Heart left ventricle (tissue), 16 donors: Measurements from ENCODE around the gene CUTA. TPM values are rescaled to one million over a fixed set of nuclear protein-coding genes. Genes with fewer than 3 reads are reported as not detected.

Experiments used
- ATAC-seq, 4 donors: fragments of 200-7000 bp; cut with Tn5 transposase; one replicate each; pipeline ENCODE4 v1.9.1; 2020 to 2022; ENCODE audit warnings: moderate library complexity in 4 of 4, mild to moderate bottlenecking in 3 of 4, moderate number of reproducible peaks in 1 of 4
- DNase-seq, 5 donors: peaks; one replicate each; pipeline ENCODE4 v3.0.0-alpha.2; 2020
- H3K27ac ChIP-seq, 12 donors: fragments of 200-600 bp; sonication (generic) in 4 of 12; one replicate each; pipeline versions ENCODE4 v1.5.0 to v1.8.0; 2016 to 2022; ENCODE audit warnings: mild to moderate bottlenecking in 2 of 12
- H3K27me3 ChIP-seq, 9 donors: fragments of 200-600 bp; sonication (generic) in 2 of 9; one replicate each; pipeline versions ENCODE4 v1.5.1 to v1.8.0; 2016 to 2022; ENCODE audit warnings: mild to moderate bottlenecking in 3 of 9
- H3K36me3 ChIP-seq, 9 donors: fragments of 200-600 bp; sonication (generic) in 2 of 9; one replicate each; pipeline versions ENCODE4 v1.5.0 to v1.8.0; 2018 to 2022; ENCODE audit warnings: mild to moderate bottlenecking in 2 of 9
- H3K4me1 ChIP-seq, 12 donors: fragments of 200-600 bp; sonication (generic) in 4 of 12; one replicate each; pipeline versions ENCODE4 v1.5.0 to v1.8.0; 2016 to 2022; ENCODE audit warnings: mild to moderate bottlenecking in 3 of 12
- H3K4me3 ChIP-seq, 12 donors: fragments of 200-600 bp; sonication (generic) in 4 of 12; one replicate each; pipeline versions ENCODE4 v1.5.0 to v1.8.0; 2017 to 2022; ENCODE audit warnings: mild to moderate bottlenecking in 9 of 12, moderate library complexity in 4 of 12
- H3K9me3 ChIP-seq, 12 donors: fragments of 200-600 bp; sonication (generic) in 4 of 12; one replicate each; pipeline versions ENCODE4 v1.5.0 to v1.8.0; 2016 to 2022; ENCODE audit warnings: mild to moderate bottlenecking in 1 of 12
- CTCF ChIP-seq, 12 donors: fragments of 200-600 bp; sonication (generic) in 4 of 12; IDR thresholded peaks; one replicate each; pipeline versions ENCODE4 v1.5.0 to v1.8.0; 2018 to 2022; ENCODE audit warnings: antibody characterized with exemption in 12 of 12, mild to moderate bottlenecking in 5 of 12
- POLR2A ChIP-seq, 2 donors: fragments of 450-650 bp; IDR thresholded peaks; one replicate each; pipeline ENCODE4 v1.6.1; 2017; ENCODE audit warnings: antibody characterized with exemption in 2 of 2, mild to moderate bottlenecking in 2 of 2, moderate library complexity in 2 of 2
- WGBS, 4 donors: extraction: QIAGEN DNeasy Blood & Tissue Kit in 2 of 4; methylation state at CpG; one replicate each; pipeline versions ENCODE4 v1.1.5 to v1.1.7; 2013 to 2018; 5-methylcytosine and 5-hydroxymethylcytosine counted together
- intact Hi-C, 10 donors: fragments of 100-400 bp; cut with DNase I; formaldehyde crosslinking; loops; one replicate each; pipeline versions ENCODE4 v1.11.1 to v1.14.2; 2022
- polyA plus RNA-seq, 2 donors: library from polyadenylated mRNA; stranded (reverse); fragments of 200-250 nt; gene quantifications; one replicate each; pipeline ENCODE4 v1.2.3, GENCODE V29; 2013
- total RNA-seq, 9 donors: library from RNA; depleted of rRNA in 2 of 9; stranded (reverse); fragments of >200 nt in 2 of 9; fragmentation: NEBNext Ultra II Directional in 3 of 9; extraction: Animal tissue kit (Norgen Biotek cat#: 25700) in 3 of 9; gene quantifications; one replicate each; pipeline versions ENCODE4 v1.1.0 to v1.2.4, GENCODE V29; 2016 to 2023
- donor health status: ischemic (EF 13 %, LVEDD 7.1; RV severe dilation, severe dysfunction).
- donor health status: healthy with polysubstance abuse.
- donor health status: DM: no; HTN: yes; CAD: no.
- donor health status: DM: no; HTN: no; CAD: no.
- donor health status: ischemic (EF 25% LVEDD 6.9; RV normal size, moderate dysfunction).
- donor health status: ischemic (EF 25% LVEDD 5.7; RV mildly dilated, moderate dysfunction).
- donor health status: healthy.
- donor health status: DM: yes; HTN: yes; CAD: no.
- donor health status: ischemic (EF 35%, LVEDD 5.7; RV mildly dilated, moderate dysfunction).
- donor health status: nonischemic (EF 11% LVEDD 7.7; RV severe dilation, severe dysfunction).
- donor health status: DM: yes; HTN: yes; CAD: no.
- donor health status: PGD.
- donor health status: ischemic (EF 29% LVEDD 5.4; RV normal size, mild dysfunction).
- donor health status: nonischemic (EF 23%, LVEDD 6.1; RV moderate dilation, normal function).

CUTA gene
- total and polyA plus RNA-seq, 11 donors, result 99.3 to 142 (median 128) TPM

DNA sequence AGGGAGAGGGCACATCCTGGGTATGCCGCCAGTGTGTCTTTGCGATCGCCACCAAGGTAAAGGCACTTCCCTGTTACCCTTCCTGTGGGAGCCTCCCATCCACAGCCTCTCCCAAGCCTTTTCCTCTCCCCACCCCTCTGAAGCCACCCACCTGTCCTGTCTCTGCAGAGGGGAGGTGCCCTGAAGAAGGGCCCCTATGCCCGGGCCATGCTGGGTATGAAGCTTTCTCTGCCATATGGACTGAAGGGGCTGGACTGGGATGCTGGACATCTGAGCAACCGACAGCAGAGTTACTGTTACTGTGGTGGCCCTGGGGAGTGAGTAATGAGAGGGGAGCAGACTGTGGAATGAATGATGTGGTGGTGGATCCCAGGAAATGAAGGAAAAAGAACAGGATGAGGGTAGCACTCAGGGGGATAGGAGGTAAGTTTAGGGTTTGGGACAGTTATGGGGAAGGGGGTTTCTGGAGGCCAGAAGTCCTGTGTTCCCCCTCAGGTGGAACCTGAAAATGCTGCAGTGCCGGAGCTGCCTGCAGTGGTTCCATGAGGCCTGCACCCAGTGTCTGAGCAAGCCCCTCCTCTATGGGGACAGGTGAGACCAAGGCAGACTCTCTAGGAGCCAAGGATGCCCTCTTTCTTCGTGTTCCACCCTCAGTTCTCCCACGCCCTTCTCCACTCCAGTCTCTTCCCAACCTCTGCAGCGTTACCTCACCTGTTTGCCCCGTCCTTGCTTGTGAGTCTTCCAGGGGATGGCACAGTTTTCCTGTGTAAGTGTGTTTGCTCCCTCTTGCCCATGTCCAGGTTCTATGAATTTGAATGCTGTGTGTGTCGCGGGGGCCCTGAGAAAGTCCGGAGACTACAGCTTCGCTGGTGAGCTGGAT, 4.4 kb downstream of the CUTA start:
- peaks cover 0 to 49% (median 46%) of the 10 kb centered on the region in 9 donors for H3K36me3 ChIP-seq
- H3K9me3 ChIP-seq, result no peaks in the 10 kb centered on the region
- intact Hi-C loops, result loop anchor here in 3 of 10 donors (5.0 to 10.0 kb wide), 2 partner anchors 161 to 211 kb away; partner anchors contain the start of genes HSD17B8 (in 1 of the 3), RXRB (in 1 of the 3) and SLC39A7 (in 1 of the 3)
- no peak for DNase-seq
- no peak overlapping the region for H3K4me3 ChIP-seq
- WGBS, 4 donors, result 81 to 86% (median 85%) methylated on average over 14 of the region's 14 CpGs
- ATAC-seq, result no peak
- TF ChIP-seq CTCF (IDR thresholded peaks at IDR 0.05), result no peak
- TF ChIP-seq POLR2A (IDR thresholded peaks at IDR 0.05), result no peak
- H3K27me3 ChIP-seq, result no peaks in the 10 kb centered on the region
- H3K27ac ChIP-seq, result no peak overlapping the region
- H3K4me1 ChIP-seq, result peaks cover 4 to 43% (median 33%) of the 10 kb centered on the region in 12 donors

DNA sequence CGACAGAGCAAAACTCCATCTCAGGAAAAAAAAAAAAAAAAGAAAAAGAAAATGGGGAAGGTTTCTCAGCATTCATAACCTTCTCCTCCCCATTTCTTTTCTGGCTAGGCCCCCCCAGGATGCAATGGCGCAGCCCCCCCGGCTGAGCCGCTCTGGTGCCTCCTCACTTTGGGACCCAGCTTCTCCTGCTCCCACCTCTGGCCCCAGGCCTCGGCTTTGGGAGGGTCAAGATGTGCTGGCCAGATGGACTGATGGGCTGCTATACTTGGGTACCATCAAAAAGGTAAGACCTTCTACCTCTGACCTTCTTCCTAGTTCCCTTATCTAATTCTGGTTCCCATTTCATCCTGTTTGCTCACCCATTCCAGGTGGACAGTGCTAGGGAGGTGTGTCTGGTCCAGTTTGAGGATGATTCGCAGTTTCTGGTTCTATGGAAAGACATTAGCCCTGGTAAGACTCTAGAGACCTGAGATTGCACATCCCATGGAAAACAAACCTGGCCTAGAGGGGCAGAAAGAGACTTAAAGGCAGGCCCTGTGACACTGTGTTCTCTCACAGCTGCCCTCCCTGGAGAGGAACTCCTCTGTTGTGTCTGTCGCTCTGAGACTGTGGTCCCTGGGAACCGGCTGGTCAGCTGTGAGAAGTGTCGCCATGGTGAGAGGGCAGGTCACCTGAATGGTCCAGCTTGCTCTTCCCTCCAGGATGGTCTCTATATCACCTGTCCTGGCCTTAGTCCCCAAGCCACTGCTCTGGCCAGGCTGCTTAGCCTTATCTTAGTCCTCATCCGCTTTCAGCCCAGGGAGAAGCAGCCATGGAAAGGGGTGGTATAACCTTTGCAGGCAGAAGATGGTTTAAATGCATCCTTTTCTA, 5.5 kb downstream of the CUTA start:
- no peaks in the 10 kb centered on the region for H3K27me3 ChIP-seq
- no peaks in the 10 kb centered on the region for H3K9me3 ChIP-seq
- DNase-seq (no peak), ATAC-seq (no peak)
- H3K27ac ChIP-seq, result peak overlapping the region in 10 of 12 donors; percentile 3 to 100 (median 99)
- peaks cover 0 to 49% (median 46%) of the 10 kb centered on the region in 9 donors for H3K36me3 ChIP-seq
- peak overlapping the region in 8 of 12 donors; percentile 76 to 100 (median 96) for H3K4me3 ChIP-seq
- intact Hi-C loops, result loop anchor here in 3 of 10 donors (5.0 to 10.0 kb wide), 2 partner anchors 162 to 210 kb away; partner anchors contain the start of genes HSD17B8 (in 1 of the 3), RXRB (in 1 of the 3) and SLC39A7 (in 1 of the 3)
- TF ChIP-seq CTCF (IDR thresholded peaks at IDR 0.05) (no peak), POLR2A (IDR thresholded peaks at IDR 0.05) (no peak)
- peaks cover 4 to 40% (median 29%) of the 10 kb centered on the region in 12 donors for H3K4me1 ChIP-seq
- WGBS, 4 donors, result 86 to 91% (median 87%) methylated on average over 10 of the region's 10 CpGs

DNA sequence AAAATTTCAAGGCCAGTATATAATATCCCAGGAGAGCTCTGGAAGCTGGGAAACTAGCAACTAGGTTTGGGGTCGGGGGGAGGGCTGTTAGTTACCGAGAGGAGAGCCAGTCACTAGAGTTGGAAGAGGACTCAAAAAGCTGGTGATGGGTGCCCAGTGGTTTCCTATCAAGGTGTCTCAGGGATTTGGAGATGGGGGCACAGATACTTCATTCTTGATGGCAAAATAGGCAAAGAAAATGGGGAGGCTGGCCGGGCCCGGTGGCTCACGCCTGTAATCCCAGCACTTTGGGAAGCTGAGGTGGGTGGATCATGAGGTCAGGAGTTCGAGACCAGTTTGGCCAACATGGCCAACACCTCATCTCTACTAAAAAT, 6.3 kb downstream of the CUTA start:
- peaks cover 0 to 46% (median 44%) of the 10 kb centered on the region in 9 donors for H3K36me3 ChIP-seq
- ATAC-seq (no peak), DNase-seq (no peak)
- intact Hi-C loops, result loop anchor here in 4 of 10 donors (2.0 to 10.0 kb wide), 3 partner anchors 21 to 209 kb away; partner anchors contain the start of genes HSD17B8 (in 1 of the 4), KIFC1 (in 1 of the 4), RXRB (in 1 of the 4) and SLC39A7 (in 1 of the 4)
- peaks cover 1 to 32% (median 21%) of the 10 kb centered on the region in 12 donors for H3K4me1 ChIP-seq
- TF ChIP-seq CTCF (IDR thresholded peaks at IDR 0.05) (no peak), POLR2A (IDR thresholded peaks at IDR 0.05) (no peak)
- H3K27ac ChIP-seq, result peak overlapping the region; percentile 94 to 100 (median 99)
- no peaks in the 10 kb centered on the region for H3K9me3 ChIP-seq
- peak overlapping the region; percentile 68 to 100 (median 94) for H3K4me3 ChIP-seq
- no peaks in the 10 kb centered on the region for H3K27me3 ChIP-seq
- WGBS, 4 donors, result 45 to 57% (median 54%) methylated on average over 6 of the region's 6 CpGs
